Suppressor macrophage treated with lipopolysaccharide for 1 hour (primary cell): ENCODE measurements around the gene CCDC148.
A peak's percentile ranks its signal among the peaks of the same experiment; 100 is the strongest.
"Not testable (repeated sequence)": the region's sequence is repeated elsewhere in the genome, so short reads cannot be mapped to it uniquely, and the experiment has no call there.

Experiments
- DNase-seq, 3 donors: peaks; one replicate each; pipeline ENCODE4 v3.0.0-alpha.2; 2020 to 2022

Gene CCDC148

GRCh38 chr2:158481116-158481515 lies 24.6 kb upstream of the CCDC148 start:
- DNase-seq, result no peak

- no peak for DNase-seq
Observed at GRCh38 chr2:158478816-158479215, 22.3 kb upstream of the CCDC148 start.

- DNase-seq, result no peak
Observed at GRCh38 chr2:158478237-158478636, 21.7 kb upstream of the CCDC148 start.

- no peak for DNase-seq
Observed at GRCh38 chr2:158477202-158477601, 20.6 kb upstream of the CCDC148 start.

- not testable (repeated sequence) for DNase-seq
Observed at GRCh38 chr2:158474526-158475011, 18.0 kb upstream of the CCDC148 start.

- no peak for DNase-seq
Observed at GRCh38 chr2:158473719-158474392, 17.3 kb upstream of the CCDC148 start.

GRCh38 chr2:158473300-158473699 lies 16.7 kb upstream of the CCDC148 start:
- not testable (repeated sequence) for DNase-seq

- DNase-seq, result not testable (repeated sequence)
Observed at GRCh38 chr2:158472829-158473228, 16.3 kb upstream of the CCDC148 start.

GRCh38 chr2:158467248-158467647 lies 10.7 kb upstream of the CCDC148 start:
- no peak for DNase-seq

- peak in 2 of 3 donors; percentile 17 to 20 for DNase-seq
Observed at GRCh38 chr2:158464426-158465281, 8.1 kb upstream of the CCDC148 start.

GRCh38 chr2:158463496-158464095 lies 7.0 kb upstream of the CCDC148 start:
- no peak for DNase-seq

- no peak for DNase-seq
Observed at GRCh38 chr2:158460632-158461297, 4.2 kb upstream of the CCDC148 start.

- peak in 2 of 3 donors; percentile 2 to 11 for DNase-seq
Observed at GRCh38 chr2:158459161-158460003, 2.8 kb upstream of the CCDC148 start.

- peak in 1 of 3 donors; percentile 5 for DNase-seq
Observed at GRCh38 chr2:158458617-158458920, 2.0 kb upstream of the CCDC148 start.

GRCh38 chr2:158457826-158458616 lies 1.5 kb upstream of the CCDC148 start:
- peak; percentile 52 to 73 (median 56) for DNase-seq

- DNase-seq, result peak; percentile 72 to 83 (median 75)
Observed at GRCh38 chr2:158457092-158457825, 706 bp upstream of the CCDC148 start.

GRCh38 chr2:158443606-158444005 lies 12.9 kb downstream of the CCDC148 start:
- no peak for DNase-seq

GRCh38 chr2:158439062-158439461 lies 17.5 kb downstream of the CCDC148 start:
- not testable (repeated sequence) for DNase-seq

- DNase-seq, result not testable (repeated sequence)
Observed at GRCh38 chr2:158433716-158434115, 22.8 kb downstream of the CCDC148 start.

GRCh38 chr2:158432117-158432516 lies 24.4 kb downstream of the CCDC148 start:
- no peak for DNase-seq
